Panc1 (cell line): ENCODE results near the gene CDKN2AIP. TPM values are rescaled to one million over a fixed set of nuclear protein-coding genes. Genes with fewer than 3 reads are reported as not detected.

Experiments
- ATAC-seq: fragments of 200-7000 bp; cut with Tn5 transposase; 2 replicates; pipeline ENCODE4 v1.9.1; 2020; ENCODE audit warnings: mild to moderate bottlenecking, moderate library complexity
- BruUV-seq: library from RNA; stranded (reverse); fragments of 400-500 nt; replicated peaks from 2 replicates; lab custom pipeline; 2021; lab: Mats Ljungman, UMichigan
- CTCF ChIA-PET: fragments of 300-600 bp; sonication (Branson Sonifier 250); formaldehyde crosslinking; loops from one replicate; lab custom pipeline; 2022; ENCODE audit warnings: antibody characterized with exemption; lab: Charles Lee
- POLR2A ChIA-PET: fragments of 300-600 bp; sonication (Branson Sonifier 250); formaldehyde crosslinking; loops from one replicate; lab custom pipeline; 2022; ENCODE audit warnings: antibody characterized with exemption; lab: Charles Lee
- DNase-seq: peaks from one replicate; pipeline ENCODE4 v3.0.0-alpha.2; 2010; ENCODE audit warnings: low read depth, low spot score
- H3K27ac ChIP-seq: 2 replicates; pipeline ENCODE4 v1.5.1; 2011; ENCODE audit warnings: mild to moderate bottlenecking, low read length, inconsistent platforms
- H3K27me3 ChIP-seq: fragments of 200-500 bp; sonication (Bioruptor generic); 2 replicates; pipeline ENCODE4 v1.6.0; 2014; ENCODE audit warnings: low read length, inconsistent platforms; ENCODE audit not compliant: control insufficient read depth, insufficient read depth
- H3K36me3 ChIP-seq: fragments of 200-500 bp; sonication (Bioruptor generic); 2 replicates; pipeline ENCODE4 v1.5.1; 2014; ENCODE audit warnings: inconsistent platforms, mild to moderate bottlenecking, low read length, moderate library complexity; ENCODE audit not compliant: control insufficient read depth, insufficient read depth
- H3K4me1 ChIP-seq: 2 replicates; pipeline ENCODE4 v1.5.1; 2011; ENCODE audit warnings: inconsistent platforms, mild to moderate bottlenecking, low read length, moderate library complexity; ENCODE audit not compliant: control insufficient read depth, insufficient read depth
- H3K4me3 ChIP-seq, 2 experiments: 2 replicates each; pipeline ENCODE4 v1.5.1; 2011 to 2012; ENCODE audit warnings: low read depth in 2 of 2, low read length in 2 of 2, mild to moderate bottlenecking in 2 of 2, inconsistent platforms in 1 of 2, moderate library complexity in 1 of 2
- H3K9me3 ChIP-seq: fragments of 200-500 bp; sonication (Bioruptor generic); 2 replicates; pipeline ENCODE4 v1.5.1; 2014; ENCODE audit warnings: low read depth, mild to moderate bottlenecking, inconsistent platforms, low read length, moderate library complexity; ENCODE audit not compliant: control insufficient read depth, insufficient read depth
- POLR2AphosphoS5 ChIP-seq: IDR thresholded peaks from 2 replicates; pipeline ENCODE4 v1.6.1; 2012; ENCODE audit warnings: mild to moderate bottlenecking, low read depth, low read length, moderate library complexity
- SIN3A ChIP-seq: IDR thresholded peaks from 2 replicates; pipeline ENCODE4 v1.6.1; 2012; ENCODE audit warnings: low read depth, mild to moderate bottlenecking, low read length, moderate library complexity, borderline replicate concordance; ENCODE audit not compliant: insufficient read depth
- TCF7L2 ChIP-seq: IDR thresholded peaks from 2 replicates; pipeline ENCODE4 v1.6.1; 2011; ENCODE audit warnings: mild to moderate bottlenecking, low read depth, low read length, inconsistent platforms
- in situ Hi-C: cut with HindIII; loops from 2 replicates; pipeline ENCODE4 v1.10.0; 2016; ENCODE audit warnings: low sequenced_read_pairs, low pct_unique_long_range_greater_than_20kb
- intact Hi-C: fragments of 100-400 bp; cut with micrococcal nuclease; formaldehyde crosslinking; loops from one replicate; pipeline ENCODE4 v1.10.0; 2022; ENCODE audit not compliant: unreplicated experiment
- total RNA-seq: library from RNA; stranded (reverse); gene quantifications from one replicate; pipeline ENCODE4 v1.2.1, GENCODE V29; 2021; ENCODE audit not compliant: unreplicated experiment
- TF ChIP-seq, protein P1 (sequence below): fragments of 450-650 bp; IDR thresholded peaks from 2 replicates; pipeline ENCODE4 v1.5.1; 2017; ENCODE audit warnings: mild to moderate bottlenecking
- TF ChIP-seq, protein P2 (sequence below), 2 experiments: IDR thresholded peaks; 2 replicates each; pipeline ENCODE4 v1.6.1; 2011 to 2012; ENCODE audit warnings: low read depth in 2 of 2, control low read depth in 1 of 2, low read length in 1 of 2, mild to moderate bottlenecking in 1 of 2, moderate library complexity in 1 of 2; ENCODE audit not compliant: insufficient read depth in 1 of 2

CDKN2AIP gene
- total RNA-seq, 1 experiment from 2014 or later = 21.1 TPM

DNA sequence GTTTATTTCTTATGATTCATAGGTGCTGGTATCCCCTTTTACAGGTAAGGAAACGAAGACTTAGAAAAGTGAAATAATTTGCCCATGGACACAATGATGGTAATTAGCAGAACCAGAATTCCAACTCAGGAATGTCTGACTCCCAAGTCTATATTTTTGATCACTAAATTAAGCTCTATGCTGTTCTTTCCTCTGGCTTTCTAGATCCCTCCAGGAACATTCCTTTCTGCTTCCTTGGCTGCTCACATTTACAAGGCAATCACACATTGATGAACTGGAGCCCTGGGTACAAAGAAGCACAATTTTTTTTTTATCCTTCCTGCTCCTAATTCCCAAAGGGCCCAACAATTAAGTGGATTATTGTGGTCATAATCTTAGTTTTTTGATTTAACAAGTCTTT is 7.0 kb upstream of the CDKN2AIP start:
- H3K36me3 ChIP-seq = no peaks in the 10 kb centered on the region
- intact Hi-C loops = no loop called here
- in situ Hi-C loops = no loop called here
- ChIA-PET POLR2A (interaction anchor here (0.7 kb wide), 1 partner anchor 19 kb away, joined by 11 read pairs; no protein-coding TSS in a partner anchor), CTCF (no interaction called here)
- H3K27ac ChIP-seq = peak overlapping the region; percentile 97
- no TSS peak for BruUV-seq
- no peak overlapping the region for H3K4me3 ChIP-seq
- no peaks in the 10 kb centered on the region for H3K9me3 ChIP-seq
- H3K4me1 ChIP-seq = peaks cover 29% of the 10 kb centered on the region
- TF ChIP-seq, protein P1, sequence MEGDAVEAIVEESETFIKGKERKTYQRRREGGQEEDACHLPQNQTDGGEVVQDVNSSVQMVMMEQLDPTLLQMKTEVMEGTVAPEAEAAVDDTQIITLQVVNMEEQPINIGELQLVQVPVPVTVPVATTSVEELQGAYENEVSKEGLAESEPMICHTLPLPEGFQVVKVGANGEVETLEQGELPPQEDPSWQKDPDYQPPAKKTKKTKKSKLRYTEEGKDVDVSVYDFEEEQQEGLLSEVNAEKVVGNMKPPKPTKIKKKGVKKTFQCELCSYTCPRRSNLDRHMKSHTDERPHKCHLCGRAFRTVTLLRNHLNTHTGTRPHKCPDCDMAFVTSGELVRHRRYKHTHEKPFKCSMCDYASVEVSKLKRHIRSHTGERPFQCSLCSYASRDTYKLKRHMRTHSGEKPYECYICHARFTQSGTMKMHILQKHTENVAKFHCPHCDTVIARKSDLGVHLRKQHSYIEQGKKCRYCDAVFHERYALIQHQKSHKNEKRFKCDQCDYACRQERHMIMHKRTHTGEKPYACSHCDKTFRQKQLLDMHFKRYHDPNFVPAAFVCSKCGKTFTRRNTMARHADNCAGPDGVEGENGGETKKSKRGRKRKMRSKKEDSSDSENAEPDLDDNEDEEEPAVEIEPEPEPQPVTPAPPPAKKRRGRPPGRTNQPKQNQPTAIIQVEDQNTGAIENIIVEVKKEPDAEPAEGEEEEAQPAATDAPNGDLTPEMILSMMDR = no peak
- TF ChIP-seq POLR2AphosphoS5 (no peak), SIN3A (no peak), TCF7L2 (no peak)
- TF ChIP-seq, protein P2, sequence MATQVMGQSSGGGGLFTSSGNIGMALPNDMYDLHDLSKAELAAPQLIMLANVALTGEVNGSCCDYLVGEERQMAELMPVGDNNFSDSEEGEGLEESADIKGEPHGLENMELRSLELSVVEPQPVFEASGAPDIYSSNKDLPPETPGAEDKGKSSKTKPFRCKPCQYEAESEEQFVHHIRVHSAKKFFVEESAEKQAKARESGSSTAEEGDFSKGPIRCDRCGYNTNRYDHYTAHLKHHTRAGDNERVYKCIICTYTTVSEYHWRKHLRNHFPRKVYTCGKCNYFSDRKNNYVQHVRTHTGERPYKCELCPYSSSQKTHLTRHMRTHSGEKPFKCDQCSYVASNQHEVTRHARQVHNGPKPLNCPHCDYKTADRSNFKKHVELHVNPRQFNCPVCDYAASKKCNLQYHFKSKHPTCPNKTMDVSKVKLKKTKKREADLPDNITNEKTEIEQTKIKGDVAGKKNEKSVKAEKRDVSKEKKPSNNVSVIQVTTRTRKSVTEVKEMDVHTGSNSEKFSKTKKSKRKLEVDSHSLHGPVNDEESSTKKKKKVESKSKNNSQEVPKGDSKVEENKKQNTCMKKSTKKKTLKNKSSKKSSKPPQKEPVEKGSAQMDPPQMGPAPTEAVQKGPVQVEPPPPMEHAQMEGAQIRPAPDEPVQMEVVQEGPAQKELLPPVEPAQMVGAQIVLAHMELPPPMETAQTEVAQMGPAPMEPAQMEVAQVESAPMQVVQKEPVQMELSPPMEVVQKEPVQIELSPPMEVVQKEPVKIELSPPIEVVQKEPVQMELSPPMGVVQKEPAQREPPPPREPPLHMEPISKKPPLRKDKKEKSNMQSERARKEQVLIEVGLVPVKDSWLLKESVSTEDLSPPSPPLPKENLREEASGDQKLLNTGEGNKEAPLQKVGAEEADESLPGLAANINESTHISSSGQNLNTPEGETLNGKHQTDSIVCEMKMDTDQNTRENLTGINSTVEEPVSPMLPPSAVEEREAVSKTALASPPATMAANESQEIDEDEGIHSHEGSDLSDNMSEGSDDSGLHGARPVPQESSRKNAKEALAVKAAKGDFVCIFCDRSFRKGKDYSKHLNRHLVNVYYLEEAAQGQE (IDR thresholded peaks at IDR 0.05; ENCODE audit: insufficient read depth in 1 of 2, low read depth in 2 of 2, low read length in 1 of 2) = no peak
- ATAC-seq (no peak), DNase-seq (no peak)
- no peaks in the 10 kb centered on the region for H3K27me3 ChIP-seq

DNA sequence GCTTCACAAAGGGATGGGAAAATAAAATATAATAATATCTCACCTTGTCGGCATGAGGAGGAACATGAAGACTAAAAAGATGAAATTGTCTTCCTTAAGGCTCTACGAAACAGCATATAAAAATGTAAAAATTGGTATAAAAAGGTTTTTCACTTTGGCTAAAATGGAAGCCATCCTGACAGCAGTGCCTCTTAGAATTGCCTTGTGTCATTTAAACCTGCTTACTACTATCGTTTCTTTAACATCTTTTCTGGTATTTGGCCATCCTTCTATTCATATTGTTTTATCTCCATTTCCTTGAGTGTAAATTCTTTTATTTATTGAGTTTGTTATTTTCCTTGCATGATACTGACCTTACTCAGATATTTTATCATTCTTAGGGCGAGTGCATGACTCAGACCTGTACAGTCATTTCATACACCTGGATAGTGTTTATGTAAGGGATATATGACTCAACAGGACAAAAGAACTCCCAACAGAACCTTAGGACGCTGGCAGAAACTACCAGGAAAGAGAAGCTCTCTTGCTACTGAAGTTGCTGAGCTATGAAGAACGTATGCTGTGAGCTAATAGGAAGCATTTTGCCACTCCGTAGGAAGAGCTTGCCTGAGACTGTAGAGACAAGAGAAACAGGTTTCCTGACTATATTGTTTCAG is 5.8 kb upstream of the CDKN2AIP start:
- TF ChIP-seq TCF7L2 (peak; percentile 68), POLR2AphosphoS5 (peak; percentile 81), SIN3A (no peak)
- TF ChIP-seq, protein P1 = no peak
- TF ChIP-seq, protein P2 (IDR thresholded peaks at IDR 0.05; ENCODE audit: insufficient read depth in 1 of 2, low read depth in 2 of 2, low read length in 1 of 2) = no peak
- peak overlapping the region in 1 of 2 experiments; percentile 40; a peak in 2 of 4 replicates for H3K4me3 ChIP-seq
- POLR2A ChIA-PET = no interaction called here
- ATAC-seq (peak; percentile 94), DNase-seq (peak; percentile 88)
- BruUV-seq = no TSS peak
- no peaks in the 10 kb centered on the region for H3K9me3 ChIP-seq
- intact Hi-C loops = no loop called here
- no peaks in the 10 kb centered on the region for H3K27me3 ChIP-seq
- peak overlapping the region; percentile 97 for H3K27ac ChIP-seq
- H3K36me3 ChIP-seq = no peaks in the 10 kb centered on the region
- CTCF ChIA-PET = no interaction called here
- in situ Hi-C loops = no loop called here
- peaks cover 33% of the 10 kb centered on the region for H3K4me1 ChIP-seq
